Kidney (tissue), 14 donors: ENCODE results near the gene ING5. TPM values are rescaled to one million over a fixed set of nuclear protein-coding genes. Genes with fewer than 3 reads are reported as not detected.

Source experiments
- DNase-seq, 5 donors: peaks; one replicate each; pipeline ENCODE4 v3.0.0-alpha.2; 2013 to 2020
- FAIRE-seq: peaks from 2 replicates; lab custom pipeline; 2012; peaks lifted over from hg19 to GRCh38; lab: Jason Lieb, UNC
- H3K27ac ChIP-seq, 2 donors: one replicate each; pipeline ENCODE4 v1.7.0; 2013; ENCODE audit warnings: low read depth in 2 of 2, low read length in 2 of 2, inconsistent platforms in 1 of 2
- H3K27me3 ChIP-seq: one replicate; pipeline ENCODE4 v1.7.1; 2013; ENCODE audit warnings: low read length, inconsistent platforms; ENCODE audit not compliant: control insufficient read depth, insufficient read depth
- H3K36me3 ChIP-seq, 3 donors: one replicate each; pipeline versions ENCODE4 v1.7.0 to v1.7.1; 2013; ENCODE audit warnings: low read length in 3 of 3, control low read depth in 1 of 3, inconsistent platforms in 1 of 3; ENCODE audit not compliant: insufficient read depth in 3 of 3, control insufficient read depth in 2 of 3
- H3K4me1 ChIP-seq, 3 donors: one replicate each; pipeline versions ENCODE4 v1.7.0 to v1.7.1; 2013; ENCODE audit warnings: low read length in 3 of 3, inconsistent platforms in 1 of 3, low read depth in 1 of 3; ENCODE audit not compliant: control insufficient read depth in 2 of 3, insufficient read depth in 2 of 3
- H3K4me3 ChIP-seq, 3 donors: one replicate each; pipeline versions ENCODE4 v1.7.0 to v1.8.1; 2013; ENCODE audit warnings: low read length in 3 of 3, control low read depth in 1 of 3, inconsistent platforms in 1 of 3
- H3K9ac ChIP-seq, 3 donors: one replicate each; pipeline versions ENCODE4 v1.7.0 to v1.7.1; 2013; ENCODE audit warnings: low read length in 3 of 3, control low read depth in 1 of 3, inconsistent platforms in 1 of 3
- H3K9me3 ChIP-seq, 3 donors: one replicate each; pipeline versions ENCODE4 v1.7.0 to v1.7.1; 2013; ENCODE audit warnings: low read length in 3 of 3, control low read depth in 1 of 3, inconsistent platforms in 1 of 3; ENCODE audit not compliant: control insufficient read depth in 2 of 3, insufficient read depth in 1 of 3
- CTCF ChIP-seq: IDR thresholded peaks from 3 replicates; pipeline ENCODE4 v1.5.1; 2012; ENCODE audit warnings: mild to moderate bottlenecking, moderate library complexity, borderline replicate concordance; ENCODE audit not compliant: insufficient read depth; ENCODE audit errors: extremely low read depth
- intact Hi-C: fragments of 100-400 bp; cut with DNase I; formaldehyde crosslinking; loops from one replicate; pipeline ENCODE4 v1.11.1; 2022
- polyA plus RNA-seq: library from polyadenylated mRNA; stranded (reverse); fragments of 350-450 nt; fragmentation: Illumina TruSeq; extraction: RNeasy Lipid Tissue Mini Kit (QIAGEN cat#74804); gene quantifications from one replicate; pipeline ENCODE4 v1.2.3, GENCODE V29; 2014; ENCODE audit warnings: low read depth, low replicate concordance; ENCODE audit not compliant: insufficient read depth
- total RNA-seq: library from RNA; stranded (reverse); fragmentation: NEBNext Ultra II Directional; extraction: Animal tissue kit (Norgen Biotek cat#: 25700); gene quantifications from one replicate; pipeline ENCODE4 v1.2.1, GENCODE V29; 2021
- donor health status: control.
- donor health status: control.
- donor health status: control.
- donor health status: control.
- donor health status: control.
- donor health status: DM: yes; HTN: yes; CAD: no.
- donor health status: Normal renal cell carcinoma (clear cell type).

Gene ING5
- total and polyA plus RNA-seq, 2 donors from 2014 or later, result 27.3 to 37.7 TPM

- H3K27ac ChIP-seq, result peak overlapping the region in 1 of 2 donors; percentile 54
- H3K4me3 ChIP-seq, result no peak overlapping the region
- no peak for TF ChIP-seq CTCF
- DNase-seq (peak in 1 of 5 donors; percentile 86), FAIRE-seq (no peak)
- H3K4me1 ChIP-seq, result no peaks in the 10 kb centered on the region
- H3K36me3 ChIP-seq, result peaks cover 0 to 4% (median 2%) of the 10 kb centered on the region in 3 donors
- H3K9ac ChIP-seq, result no peak overlapping the region
- intact Hi-C loops, result no loop called here
- H3K27me3 ChIP-seq, result no peaks in the 10 kb centered on the region
- H3K9me3 ChIP-seq, result no peaks in the 10 kb centered on the region
These were observed 26.8 kb downstream of the ING5 start for GRCh38 chr2:241728627-241729026.

- H3K4me3 ChIP-seq, result no peak overlapping the region
- no peak for TF ChIP-seq CTCF
- DNase-seq, result no peak
- H3K9ac ChIP-seq, result no peak overlapping the region
- no peak for FAIRE-seq
- intact Hi-C loops, result loop anchor here (10.0 kb wide), 1 partner anchor 145 kb away; no protein-coding TSS in a partner anchor
- H3K9me3 ChIP-seq, result no peaks in the 10 kb centered on the region
- H3K27me3 ChIP-seq, result no peaks in the 10 kb centered on the region
- peaks cover 0 to 3% (median 0%) of the 10 kb centered on the region in 3 donors for H3K4me1 ChIP-seq
- H3K27ac ChIP-seq, result no peak overlapping the region
- H3K36me3 ChIP-seq, result no peaks in the 10 kb centered on the region
These were observed 28.0 kb downstream of the ING5 start for GRCh38 chr2:241729868-241730267.

GRCh38 chr2:241730671-241731293 is 28.9 kb downstream of the ING5 start:
- peaks cover 0 to 5% (median 0%) of the 10 kb centered on the region in 3 donors for H3K4me1 ChIP-seq
- H3K27me3 ChIP-seq, result no peaks in the 10 kb centered on the region
- intact Hi-C loops, result loop anchor here (10.0 kb wide), 1 partner anchor 144 kb away; no protein-coding TSS in a partner anchor
- FAIRE-seq (no peak), DNase-seq (no peak)
- TF ChIP-seq CTCF, result no peak
- H3K9me3 ChIP-seq, result no peaks in the 10 kb centered on the region
- H3K4me3 ChIP-seq, result no peak overlapping the region
- H3K36me3 ChIP-seq, result no peaks in the 10 kb centered on the region
- H3K9ac ChIP-seq, result no peak overlapping the region
- H3K27ac ChIP-seq, result no peak overlapping the region
